NCI-H345 (cell line): Measurements from ENCODE around the gene SMIM38.

Experiments
- DNase-seq: peaks from one replicate; lab custom pipeline; 2025; lab: John Stamatoyannopoulos, UW

SMIM38 gene

DNA sequence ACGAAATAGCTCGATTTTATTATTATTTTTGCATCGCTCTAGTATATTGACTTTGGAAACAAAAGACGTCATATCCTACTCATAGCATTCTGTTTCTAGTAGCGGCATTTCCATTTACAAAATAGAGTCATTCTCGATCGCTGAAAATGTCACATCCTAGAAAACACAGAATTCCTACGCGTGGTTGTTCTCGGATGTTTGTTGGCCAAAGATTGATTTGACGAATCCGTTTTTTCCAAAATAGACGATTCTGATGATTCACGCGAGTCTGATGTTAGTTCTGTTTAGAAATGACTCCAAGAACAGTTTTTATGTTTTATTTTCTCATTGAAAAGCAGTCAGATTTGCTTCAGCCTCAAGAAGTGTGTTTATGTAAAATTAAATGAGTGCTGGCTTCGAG is 47.6 kb downstream of the SMIM38 start:
- no peak for DNase-seq

DNA sequence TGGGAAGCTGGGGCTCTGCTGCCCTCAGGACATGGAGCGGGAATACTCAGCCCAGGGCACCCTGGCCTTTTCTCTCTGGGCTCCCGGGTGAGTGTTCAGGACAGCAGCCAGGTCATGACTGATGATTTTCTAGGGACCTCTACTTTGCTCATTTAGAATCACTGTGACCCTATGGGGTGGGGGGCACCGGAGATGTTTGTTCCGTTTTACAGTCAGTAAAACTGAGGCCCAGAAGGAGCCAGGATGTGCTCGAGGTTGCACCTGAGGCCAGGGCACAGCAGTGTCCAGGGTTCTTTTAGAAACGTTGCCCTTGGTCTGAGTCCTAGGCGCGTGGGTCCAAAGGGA is 48.1 kb downstream of the SMIM38 start:
- no peak for DNase-seq

DNA sequence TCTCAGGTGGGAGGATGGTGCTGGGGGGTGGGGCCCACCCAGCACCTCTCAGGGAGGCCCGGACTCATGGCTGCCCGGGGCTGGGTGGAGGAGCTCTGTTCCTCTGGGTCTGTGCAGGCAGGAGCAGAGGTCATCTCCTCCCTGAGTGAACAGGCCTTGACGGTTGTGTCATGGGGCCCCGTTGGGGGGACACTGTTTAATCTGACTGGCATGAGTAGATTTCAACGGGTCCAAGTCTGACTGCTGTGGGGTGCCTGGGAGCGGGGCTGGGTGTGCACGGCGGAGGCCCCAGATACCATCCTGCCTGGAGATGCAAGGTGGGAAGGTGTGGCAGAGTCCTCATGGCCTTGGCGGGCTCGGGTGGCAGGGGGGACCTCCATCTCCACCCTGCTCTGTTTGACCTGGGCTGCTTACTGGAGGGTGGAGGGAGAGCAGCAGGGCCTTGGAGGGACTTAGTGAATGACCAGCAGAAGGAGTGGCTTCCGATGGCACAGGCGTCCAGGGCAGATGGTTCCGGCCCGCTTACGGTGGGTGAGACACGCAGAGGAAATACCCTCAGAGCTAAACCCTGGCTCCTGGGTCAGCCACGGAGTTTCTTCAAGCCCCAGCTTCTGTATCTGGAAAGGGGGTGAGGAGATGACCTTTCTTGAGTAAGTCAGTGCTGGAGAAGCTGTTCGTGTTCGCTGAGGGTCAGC is 48.7 kb downstream of the SMIM38 start:
- no peak for DNase-seq

DNA sequence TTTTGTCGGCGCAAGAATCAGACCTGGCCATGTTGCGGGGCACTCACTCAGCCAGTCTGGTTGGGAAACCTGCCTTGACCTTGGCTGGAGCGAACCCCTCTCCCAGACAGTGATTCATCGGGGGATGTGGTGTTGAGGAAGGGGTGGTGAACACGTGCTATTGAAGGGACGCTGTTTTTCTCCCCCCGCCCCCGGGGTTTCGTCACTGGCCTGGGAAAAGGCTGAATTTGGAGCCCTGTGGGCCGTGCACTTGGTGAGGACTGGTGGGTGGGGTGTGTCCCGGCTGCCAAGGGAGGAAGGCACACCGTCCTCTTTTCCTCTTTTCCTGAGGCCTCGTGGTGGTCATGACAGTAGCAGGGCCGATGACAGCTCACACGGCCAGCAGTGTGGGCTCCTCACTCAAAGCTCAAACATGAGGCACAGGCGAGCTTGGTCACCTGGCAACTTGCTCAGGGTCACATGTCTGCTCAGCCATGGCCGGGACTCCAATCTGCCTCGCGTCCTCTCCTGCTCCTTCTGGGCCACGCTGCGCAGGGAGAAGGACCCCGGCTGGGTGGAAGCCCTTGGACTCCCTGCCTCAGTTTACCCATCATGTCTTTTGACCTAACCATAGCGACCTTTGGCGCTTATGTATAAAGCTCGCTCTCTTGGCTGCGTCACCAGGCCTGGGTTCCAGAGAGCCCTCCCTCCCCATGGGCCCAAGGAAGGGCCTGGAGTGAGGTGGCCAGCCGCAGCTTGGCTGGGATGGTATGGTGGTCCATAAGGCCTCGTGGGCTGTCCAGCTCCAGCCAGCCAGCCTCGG is 49.4 kb downstream of the SMIM38 start:
- no peak for DNase-seq
